ENCODE measurements around the gene PRSS22. TPM values are rescaled to one million over a fixed set of nuclear protein-coding genes. Genes with fewer than 3 reads are reported as not detected.

The PRSS22 gene
- polyA plus RNA-seq, 1 of the 3 experiments (the other 2 are of a cell fraction): not detected

GRCh38 chr16:2825906-2826305, 32.1 kb downstream of the PRSS22 start:
- Histone ChIP-seq H4K20me1 (ENCODE audit: insufficient read depth) (no peaks in the 10 kb centered on the region), H3K27me3 (ENCODE audit: insufficient read depth) (no peaks in the 10 kb centered on the region), H3K36me3 (replicated peaks in 1 of 2; ENCODE audit: control insufficient read depth in 1 of 2, insufficient read depth in 2 of 2, low read length in 1 of 2) (no peaks in the 10 kb centered on the region), H3K4me2 (no peak overlapping the region), H3K4me3 (ENCODE audit: low read depth in 2 of 2, low read length in 1 of 2) (no peak overlapping the region), H3K9me3 (no peaks in the 10 kb centered on the region), H3K9me2 (no peaks in the 10 kb centered on the region), H3K9ac (no peak overlapping the region), H3K79me2 (ENCODE audit: insufficient read depth) (no peaks in the 10 kb centered on the region), H3K27ac (ENCODE audit: low read depth in 2 of 2, low read length in 1 of 2) (no peak overlapping the region), H3F3A (replicated peaks; ENCODE audit: insufficient read depth) (no peaks in the 10 kb centered on the region), H2AFZ (ENCODE audit: low read depth) (no peak overlapping the region), H3K4me1 (ENCODE audit: control insufficient read depth in 1 of 2, insufficient read depth in 2 of 2, low read depth in 1 of 2, low read length in 1 of 2) (peaks cover 0 to 28% of the 10 kb centered on the region in 2 experiments; a peak in 1 of 4 replicates)
- WGBS (ENCODE audit: low lambda C conversion rate): 71% methylated on average over 7 of the region's 11 CpGs
- CTCF ChIA-PET: interaction anchor here (1.7 kb wide), 2 partner anchors 13 to 42 kb away, joined by 6 to 7 read pairs; no protein-coding TSS in a partner anchor
- no peak for DNase-seq
- POLR2A ChIA-PET: no interaction called here
- TF ChIP-seq FOXM1 (IDR thresholded peaks at IDR 0.05; ENCODE audit: low read depth) (no peak), GATA2 (CRISPR knock-in tag; IDR thresholded peaks at IDR 0.05) (no peak), ELF1 (IDR thresholded peaks at IDR 0.05) (no peak), NRF1 (IDR thresholded peaks at IDR 0.05; ENCODE audit: low read depth, low read length) (no peak), USF1 (IDR thresholded peaks at IDR 0.05; ENCODE audit: borderline replicate concordance, low read depth) (no peak), RXRA (IDR thresholded peaks at IDR 0.05; ENCODE audit: borderline replicate concordance, low read depth) (no peak), TCF12 (IDR thresholded peaks at IDR 0.05) (no peak), POLR2AphosphoS5 (IDR thresholded peaks at IDR 0.05; ENCODE audit: low read depth, low read length) (no peak), FOXJ3 (CRISPR knock-in tag; IDR thresholded peaks at IDR 0.05) (no peak), PBX3 (IDR thresholded peaks at IDR 0.05) (no peak), MXI1 (IDR thresholded peaks at IDR 0.05; ENCODE audit: low read depth, low read length) (no peak), YY1 (IDR thresholded peaks at IDR 0.05; ENCODE audit: low read depth) (no peak)
- TF ChIP-seq, protein P1, sequence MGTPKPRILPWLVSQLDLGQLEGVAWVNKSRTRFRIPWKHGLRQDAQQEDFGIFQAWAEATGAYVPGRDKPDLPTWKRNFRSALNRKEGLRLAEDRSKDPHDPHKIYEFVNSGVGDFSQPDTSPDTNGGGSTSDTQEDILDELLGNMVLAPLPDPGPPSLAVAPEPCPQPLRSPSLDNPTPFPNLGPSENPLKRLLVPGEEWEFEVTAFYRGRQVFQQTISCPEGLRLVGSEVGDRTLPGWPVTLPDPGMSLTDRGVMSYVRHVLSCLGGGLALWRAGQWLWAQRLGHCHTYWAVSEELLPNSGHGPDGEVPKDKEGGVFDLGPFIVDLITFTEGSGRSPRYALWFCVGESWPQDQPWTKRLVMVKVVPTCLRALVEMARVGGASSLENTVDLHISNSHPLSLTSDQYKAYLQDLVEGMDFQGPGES (IDR thresholded peaks at IDR 0.05; ENCODE audit: low read depth, low read length): no peak

DNA sequence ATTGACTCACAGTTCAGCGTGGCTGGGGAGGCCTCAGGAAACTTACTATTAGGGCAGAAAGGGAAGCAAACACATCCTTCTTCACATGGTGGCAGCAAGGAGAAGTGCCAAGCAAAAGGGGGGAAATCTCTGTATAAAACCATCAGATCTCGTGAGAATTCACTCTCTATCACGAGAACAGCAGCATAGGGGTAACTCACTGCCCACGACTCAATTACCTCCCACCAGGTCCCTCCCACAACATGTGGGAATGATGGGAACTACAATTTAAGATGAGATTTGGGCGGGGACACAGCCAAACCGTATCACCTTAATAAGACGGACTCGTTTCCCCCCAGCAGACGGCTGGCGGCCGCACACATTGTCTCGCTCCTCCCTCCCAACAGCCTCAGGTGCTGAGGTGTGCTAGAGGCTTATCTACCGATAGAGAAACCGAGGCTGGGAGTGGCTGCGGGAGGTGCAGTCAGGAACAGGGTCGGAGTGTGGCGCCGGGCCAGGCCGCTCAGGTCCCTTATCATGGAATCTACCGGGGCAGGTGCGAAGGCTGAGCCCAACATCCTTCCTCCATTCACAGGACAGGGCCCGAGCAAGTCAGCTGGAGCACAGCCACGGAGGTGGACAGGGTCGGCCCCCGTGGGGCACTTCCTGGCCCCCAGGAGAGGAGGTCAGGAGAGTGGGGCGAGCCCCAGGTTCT, 32.8 kb downstream of the PRSS22 start:
- no peak overlapping the region for H2AFZ ChIP-seq (ENCODE audit: low read depth)
- H3K4me1 ChIP-seq (ENCODE audit: control insufficient read depth in 1 of 2, insufficient read depth in 2 of 2, low read depth in 1 of 2, low read length in 1 of 2): peaks cover 0 to 31% of the 10 kb centered on the region in 2 experiments; a peak in 1 of 4 replicates
- H3K4me2 ChIP-seq: no peak overlapping the region
- H4K20me1 ChIP-seq (ENCODE audit: insufficient read depth): no peaks in the 10 kb centered on the region
- TF ChIP-seq SMC3 (IDR thresholded peaks at IDR 0.05; ENCODE audit: low read depth, low read length) (no peak), PBX3 (IDR thresholded peaks at IDR 0.05) (no peak), GATA2 (CRISPR knock-in tag; IDR thresholded peaks at IDR 0.05) (no peak), FOXJ3 (CRISPR knock-in tag; IDR thresholded peaks at IDR 0.05) (no peak)
- H3K4me3 ChIP-seq (ENCODE audit: low read depth in 2 of 2, low read length in 1 of 2): no peak overlapping the region
- no peaks in the 10 kb centered on the region for H3K9me2 ChIP-seq
- no peaks in the 10 kb centered on the region for H3K79me2 ChIP-seq (ENCODE audit: insufficient read depth)
- CTCF ChIA-PET: interaction anchor here (1.7 kb wide), 1 partner anchor 43 kb away, joined by 7 read pairs; no protein-coding TSS in a partner anchor
- H3K36me3 ChIP-seq (replicated peaks in 1 of 2; ENCODE audit: control insufficient read depth in 1 of 2, insufficient read depth in 2 of 2, low read length in 1 of 2): no peaks in the 10 kb centered on the region
- H3K27ac ChIP-seq (ENCODE audit: low read depth in 2 of 2, low read length in 1 of 2): no peak overlapping the region
- H3K9me3 ChIP-seq: no peaks in the 10 kb centered on the region
- H3F3A ChIP-seq (replicated peaks; ENCODE audit: insufficient read depth): no peaks in the 10 kb centered on the region
- 74% methylated on average over 26 of the region's 26 CpGs for WGBS (ENCODE audit: low lambda C conversion rate)
- H3K9ac ChIP-seq: no peak overlapping the region
- no peak for DNase-seq
- POLR2A ChIA-PET: no interaction called here
- H3K27me3 ChIP-seq (ENCODE audit: insufficient read depth): no peaks in the 10 kb centered on the region

Measured in SK-N-SH (cell line).